Measurements from ENCODE around the gene PHLDB2.

GRCh38 chr3:111965484-111965883 is 106.4 kb downstream of the PHLDB2 start:
- TF ChIP-seq CTCF (conservative IDR thresholded peaks at IDR 0.05 in 1 of 2, IDR thresholded peaks at IDR 0.05 in 1 of 2; ENCODE audit: low read depth in 1 of 2, low read length in 2 of 2) (no peak), EZH2 (IDR thresholded peaks at IDR 0.05; ENCODE audit: low read length, missing control alignments) (no peak)
